Mesendoderm (in vitro differentiated cells): ENCODE measurements around the gene ERLEC1.

Source experiments
- DNase-seq: peaks from one replicate; pipeline ENCODE4 v3.0.0; 2013
- H2AK5ac ChIP-seq: 2 replicates; pipeline ENCODE4 v1.6.1; 2013; ENCODE audit warnings: low read length, inconsistent platforms
- H2BK120ac ChIP-seq: 2 replicates; pipeline ENCODE4 v1.6.1; 2013; ENCODE audit warnings: low read depth, mild to moderate bottlenecking, low read length, moderate library complexity, mixed read lengths
- H2BK15ac ChIP-seq: replicated peaks from 2 replicates; pipeline ENCODE4 v1.6.1; 2013; ENCODE audit warnings: low read depth, mild to moderate bottlenecking, moderate library complexity
- H2BK5ac ChIP-seq: 2 replicates; pipeline ENCODE4 v1.6.1; 2013; ENCODE audit warnings: low read length, inconsistent platforms
- H3K18ac ChIP-seq: 2 replicates; pipeline ENCODE4 v1.6.1; 2013; ENCODE audit warnings: mild to moderate bottlenecking, low read length, mixed read lengths
- H3K23ac ChIP-seq: one replicate; pipeline ENCODE4 v1.6.1; 2013; ENCODE audit warnings: low read length
- H3K27ac ChIP-seq: 2 replicates; pipeline ENCODE4 v1.5.1; 2013; ENCODE audit warnings: low read depth, mild to moderate bottlenecking, inconsistent platforms, low read length, moderate library complexity
- H3K27me3 ChIP-seq: 2 replicates; pipeline ENCODE4 v1.6.1; 2013; ENCODE audit warnings: low read length, control low read depth, mild to moderate bottlenecking, inconsistent platforms; ENCODE audit not compliant: insufficient read depth, poor library complexity
- H3K36me3 ChIP-seq: 2 replicates; pipeline ENCODE4 v1.6.1; 2013; ENCODE audit warnings: low read length, inconsistent platforms; ENCODE audit not compliant: control insufficient read depth, insufficient read depth
- H3K4ac ChIP-seq: one replicate; pipeline ENCODE4 v1.6.1; 2013; ENCODE audit warnings: low read depth, mild to moderate bottlenecking, low read length, moderate library complexity
- H3K4me1 ChIP-seq: 2 replicates; pipeline ENCODE4 v1.6.1; 2013; ENCODE audit warnings: low read depth, low read length, inconsistent platforms; ENCODE audit not compliant: control insufficient read depth
- H3K4me2 ChIP-seq: 2 replicates; pipeline ENCODE4 v1.6.1; 2013; ENCODE audit warnings: low read length
- H3K4me3 ChIP-seq: 2 replicates; pipeline ENCODE4 v1.5.1; 2013; ENCODE audit warnings: mild to moderate bottlenecking, low read length
- H3K56ac ChIP-seq: one replicate; pipeline ENCODE4 v1.6.1; 2013; ENCODE audit warnings: low read length
- H3K79me1 ChIP-seq: 2 replicates; pipeline ENCODE4 v1.6.1; 2013; ENCODE audit warnings: low read length, inconsistent platforms
- H3K79me2 ChIP-seq: 2 replicates; pipeline ENCODE4 v1.6.1; 2013; ENCODE audit warnings: mild to moderate bottlenecking, low read length; ENCODE audit not compliant: control insufficient read depth, insufficient read depth
- H3K9ac ChIP-seq: 2 replicates; pipeline ENCODE4 v1.6.1; 2013; ENCODE audit warnings: low read length, inconsistent platforms
- H4K5ac ChIP-seq: one replicate; pipeline ENCODE4 v1.6.1; 2013; ENCODE audit warnings: low read length
- H4K8ac ChIP-seq: one replicate; pipeline ENCODE4 v1.6.1; 2013; ENCODE audit warnings: low read depth, mild to moderate bottlenecking, control low read depth, low read length, moderate library complexity
- WGBS: extraction: QIAGEN DNeasy Blood & Tissue Kit; methylation state at CpG from one replicate; pipeline ENCODE4 v1.1.7; 2013; ENCODE audit warnings: low lambda C conversion rate, missing lambda C conversion rate; ENCODE audit not compliant: insufficient coverage; ENCODE audit errors: extremely low coverage; 5-methylcytosine and 5-hydroxymethylcytosine counted together
- small RNA-seq: library from polyadenylated mRNA; stranded (forward); fragments of <200 nt; extraction: miRNeasy Mini kit (QIAGEN cat#:217004); gene quantifications from one replicate; pipeline ENCODE3, GENCODE V24; 2013; ENCODE audit not compliant: insufficient read depth

The ERLEC1 gene

DNA sequence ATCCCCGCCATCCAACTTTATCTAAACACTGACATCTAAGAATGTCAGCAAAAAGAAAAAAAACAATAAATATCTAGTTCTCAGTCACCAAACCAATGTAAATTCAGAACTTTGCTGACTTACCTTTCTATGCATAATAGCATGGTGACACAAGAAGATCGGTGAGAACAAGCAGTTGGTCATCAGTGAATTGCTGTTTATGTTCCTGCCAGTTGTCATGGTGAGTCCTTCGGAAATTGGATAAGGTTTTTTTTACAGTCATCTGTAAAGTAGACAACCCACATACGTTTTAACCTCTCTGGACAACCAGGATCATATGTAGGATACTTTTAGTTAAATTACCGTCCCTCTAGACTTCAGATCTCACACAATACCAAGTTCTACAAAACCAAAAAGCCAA is 79.1 kb downstream of the ERLEC1 start:
- WGBS, result no CpG with 5 or more reads among the region's 5 CpGs
- no peak overlapping the region for H3K27ac ChIP-seq

DNA sequence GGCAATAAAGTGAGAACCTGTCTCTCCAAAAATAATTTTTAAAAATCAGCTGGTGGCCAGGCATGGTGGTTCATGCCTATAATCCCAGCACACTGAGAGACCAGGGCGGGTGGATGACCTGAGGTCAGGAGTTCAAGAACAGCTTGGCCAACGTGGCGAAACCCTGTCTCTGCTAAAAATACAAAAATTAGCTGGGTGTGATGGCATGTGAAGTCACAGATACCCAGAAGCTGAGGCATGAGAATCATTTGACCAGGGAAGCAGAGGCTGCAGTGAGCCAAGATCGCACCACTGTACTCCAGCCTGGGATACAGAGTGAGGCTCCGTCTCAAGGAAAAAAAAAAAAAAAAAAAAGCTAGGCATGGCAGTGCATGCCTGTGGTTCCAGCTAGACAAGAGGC is 80.3 kb downstream of the ERLEC1 start:
- Histone ChIP-seq H2BK15ac (no peak overlapping the region), H3K27me3 (no peaks in the 10 kb centered on the region), H3K56ac (no peak overlapping the region), H3K27ac (no peak overlapping the region), H4K5ac (no peak overlapping the region), H2BK120ac (no peak overlapping the region), H3K23ac (no peak overlapping the region), H2AK5ac (no peak overlapping the region), H3K18ac (no peak overlapping the region), H2BK5ac (no peak overlapping the region), H3K4me2 (no peak overlapping the region), H4K8ac (no peak overlapping the region), H3K4me3 (no peak overlapping the region), H3K4ac (no peak overlapping the region), H3K4me1 (no peaks in the 10 kb centered on the region), H3K79me1 (no peaks in the 10 kb centered on the region), H3K79me2 (no peaks in the 10 kb centered on the region), H3K9ac (no peak overlapping the region), H3K36me3 (peaks cover 2% of the 10 kb centered on the region)
- WGBS, result no CpG with 5 or more reads among the region's 5 CpGs
- no peak for DNase-seq

More for the DNA sequence above, 79.1 kb downstream of the ERLEC1 start:
- no peaks in the 10 kb centered on the region for H3K79me1 ChIP-seq
- no peak overlapping the region for H3K4ac ChIP-seq
- no peak overlapping the region for H3K18ac ChIP-seq
- H3K4me3 ChIP-seq, result no peak overlapping the region
- H3K9ac ChIP-seq, result no peak overlapping the region
- DNase-seq, result no peak
- H4K8ac ChIP-seq, result no peak overlapping the region
- no peaks in the 10 kb centered on the region for H3K4me1 ChIP-seq
- peaks cover 2% of the 10 kb centered on the region for H3K36me3 ChIP-seq
- no peak overlapping the region for H2AK5ac ChIP-seq
- no peak overlapping the region for H3K23ac ChIP-seq
- no peak overlapping the region for H2BK15ac ChIP-seq
- H4K5ac ChIP-seq, result no peak overlapping the region
- no peak overlapping the region for H3K4me2 ChIP-seq
- H2BK120ac ChIP-seq, result no peak overlapping the region
- H3K56ac ChIP-seq, result no peak overlapping the region
- H3K27me3 ChIP-seq, result no peaks in the 10 kb centered on the region
- no peak overlapping the region for H2BK5ac ChIP-seq
- no peaks in the 10 kb centered on the region for H3K79me2 ChIP-seq

GRCh38 chr2:53867773-53868172 is 80.9 kb downstream of the ERLEC1 start:
- Histone ChIP-seq H3K23ac (no peak overlapping the region), H3K9ac (no peak overlapping the region), H3K4me2 (no peak overlapping the region), H4K8ac (no peak overlapping the region), H2BK15ac (no peak overlapping the region), H2AK5ac (no peak overlapping the region), H2BK120ac (no peak overlapping the region), H3K4me3 (no peak overlapping the region), H3K79me1 (no peaks in the 10 kb centered on the region), H4K5ac (no peak overlapping the region), H3K4ac (no peak overlapping the region), H3K56ac (no peak overlapping the region), H2BK5ac (no peak overlapping the region), H3K36me3 (peaks cover 2% of the 10 kb centered on the region), H3K18ac (no peak overlapping the region), H3K4me1 (no peaks in the 10 kb centered on the region), H3K27me3 (no peaks in the 10 kb centered on the region), H3K27ac (no peak overlapping the region), H3K79me2 (no peaks in the 10 kb centered on the region)
- no peak for DNase-seq
- WGBS, result no CpG with 5 or more reads among the region's 2 CpGs

Small RNA genes lying within 50 kb of the gene (small RNA-seq; reads per million reads assigned to genes)
- gene MIR3682, result 0.72 reads per million
